Kidney tubule cell (primary cell): ENCODE results near the gene PCDHAC1.
"Not testable (repeated sequence)": the region's sequence is repeated elsewhere in the genome, so short reads cannot be mapped to it uniquely, and the experiment has no call there.

Source experiments
- DNase-seq: peaks from one replicate; pipeline ENCODE4 v3.0.0-alpha.2; 2018; ENCODE audit warnings: low spot score

PCDHAC1 gene, protein sequence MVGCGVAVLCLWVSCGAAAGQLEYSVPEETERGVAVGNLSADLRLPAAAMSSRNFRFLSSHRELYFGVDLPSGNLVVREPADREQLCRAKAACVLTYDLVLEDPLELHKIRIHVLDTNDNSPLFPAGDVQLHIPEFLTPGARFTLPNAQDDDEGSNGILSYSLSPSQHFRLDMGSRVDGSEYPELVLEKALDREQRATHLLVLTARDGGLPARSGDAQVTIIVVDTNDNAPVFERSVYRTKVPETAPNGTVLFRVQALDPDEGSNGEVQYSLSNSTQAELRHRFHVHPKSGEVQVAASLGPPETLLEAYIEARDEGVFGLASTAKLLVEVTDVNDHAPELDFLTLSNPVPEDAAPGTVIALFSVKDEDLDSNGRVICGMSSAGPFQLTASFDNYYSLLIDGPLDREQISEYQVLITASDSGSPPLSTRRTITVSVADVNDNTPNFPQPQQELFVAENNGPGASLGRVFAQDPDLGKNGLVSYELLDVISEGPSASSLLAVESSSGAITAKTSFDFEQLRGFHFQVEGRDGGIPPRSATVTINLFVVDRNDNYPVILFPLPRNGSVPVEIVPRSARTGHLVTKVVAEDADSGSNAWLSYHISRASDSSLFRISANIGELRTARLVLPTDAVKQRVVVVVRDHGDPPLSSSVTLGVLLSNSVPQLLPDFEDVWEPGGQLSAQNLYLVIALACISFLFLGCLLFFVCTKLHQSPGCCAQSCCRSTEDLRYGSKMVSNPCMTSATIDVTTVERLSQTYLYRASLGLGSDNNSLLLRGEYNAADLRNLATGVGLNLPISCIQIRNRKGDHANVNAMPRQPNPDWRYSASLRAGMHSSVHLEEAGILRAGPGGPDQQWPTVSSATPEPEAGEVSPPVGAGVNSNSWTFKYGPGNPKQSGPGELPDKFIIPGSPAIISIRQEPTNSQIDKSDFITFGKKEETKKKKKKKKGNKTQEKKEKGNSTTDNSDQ

GRCh38 chr5:140925806-140926442 lies at the start of gene PCDHAC1:
Gene PCDHAC1 (plus strand): TSS chr5:140926299. CDS start chr5:140926893, 594 bp downstream.
- DNase-seq, result peak; percentile 4

GRCh38 chr5:140876541-140877261 lies 49.4 kb upstream of the PCDHAC1 start:
- not testable (repeated sequence) for DNase-seq

- no peak for DNase-seq
Observed at GRCh38 chr5:140877262-140877581, 48.9 kb upstream of the PCDHAC1 start.

DNA sequence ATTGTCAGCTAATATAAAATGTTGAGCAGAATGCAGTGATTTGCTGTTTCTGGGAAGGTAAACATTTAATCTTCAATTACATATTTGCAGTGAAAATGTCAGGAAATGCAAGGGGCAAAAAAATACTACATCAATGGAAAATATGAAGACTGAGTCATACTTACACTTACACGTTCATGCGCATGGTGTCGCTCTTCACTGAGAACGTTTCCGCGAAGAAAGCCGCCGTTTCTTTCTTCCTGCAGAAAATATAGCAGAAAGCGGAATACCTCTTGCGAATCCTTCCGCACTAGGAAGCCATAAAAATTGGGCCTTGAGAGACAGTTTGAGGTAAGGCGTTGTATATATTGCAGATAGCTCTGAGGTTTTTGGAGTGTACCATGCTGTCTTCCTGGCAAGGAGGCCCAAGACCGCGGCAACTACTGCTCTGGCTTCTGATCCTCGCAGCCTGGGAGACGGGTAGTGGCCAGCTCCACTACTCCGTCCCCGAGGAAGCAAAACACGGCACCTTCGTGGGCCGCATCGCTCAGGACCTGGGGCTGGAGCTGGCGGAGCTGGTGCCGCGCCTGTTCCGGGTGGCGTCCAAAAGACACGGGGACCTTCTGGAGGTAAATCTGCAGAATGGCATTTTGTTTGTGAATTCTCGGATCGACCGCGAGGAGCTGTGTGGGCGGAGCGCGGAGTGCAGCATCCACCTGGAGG lies 44.1 kb upstream of the PCDHAC1 start, which contains the start of gene PCDHA13:
TSS of gene PCDHA13 (plus strand) at position 236 of the 702 bp plus-strand sequence. CDS start at position 381, 145 bp downstream.
- DNase-seq, result peak; percentile 37

- peak; percentile 25 for DNase-seq
Observed at GRCh38 chr5:140882591-140882899, 43.6 kb upstream of the PCDHAC1 start.

- DNase-seq, result no peak
Observed at GRCh38 chr5:140883373-140883772, 42.7 kb upstream of the PCDHAC1 start.

GRCh38 chr5:140883927-140884697 lies 42.0 kb upstream of the PCDHAC1 start:
- no peak for DNase-seq

DNA sequence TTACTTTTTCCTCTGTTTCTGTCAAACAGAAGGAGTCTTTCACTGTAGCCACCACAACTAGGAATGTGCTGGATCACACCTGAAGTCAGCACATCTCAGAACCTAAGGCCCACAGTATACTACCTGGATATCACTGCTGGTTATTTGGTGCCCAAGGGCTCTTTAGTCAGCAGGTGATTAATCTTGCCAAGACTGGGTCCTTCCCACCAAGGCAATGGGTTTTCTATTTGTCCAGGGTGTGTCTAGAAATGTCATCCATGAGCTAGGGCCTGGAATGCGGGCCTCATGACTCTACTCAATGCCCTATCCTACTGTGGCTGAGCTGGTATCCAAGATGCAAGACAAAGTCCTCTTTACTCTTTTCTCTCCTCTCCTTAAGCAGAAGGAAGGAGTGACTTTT lies 9.8 kb upstream of the PCDHAC1 start:
- peak; percentile 36 for DNase-seq

- no peak for DNase-seq
Observed at GRCh38 chr5:140923601-140924000, 2.5 kb upstream of the PCDHAC1 start.

DNA sequence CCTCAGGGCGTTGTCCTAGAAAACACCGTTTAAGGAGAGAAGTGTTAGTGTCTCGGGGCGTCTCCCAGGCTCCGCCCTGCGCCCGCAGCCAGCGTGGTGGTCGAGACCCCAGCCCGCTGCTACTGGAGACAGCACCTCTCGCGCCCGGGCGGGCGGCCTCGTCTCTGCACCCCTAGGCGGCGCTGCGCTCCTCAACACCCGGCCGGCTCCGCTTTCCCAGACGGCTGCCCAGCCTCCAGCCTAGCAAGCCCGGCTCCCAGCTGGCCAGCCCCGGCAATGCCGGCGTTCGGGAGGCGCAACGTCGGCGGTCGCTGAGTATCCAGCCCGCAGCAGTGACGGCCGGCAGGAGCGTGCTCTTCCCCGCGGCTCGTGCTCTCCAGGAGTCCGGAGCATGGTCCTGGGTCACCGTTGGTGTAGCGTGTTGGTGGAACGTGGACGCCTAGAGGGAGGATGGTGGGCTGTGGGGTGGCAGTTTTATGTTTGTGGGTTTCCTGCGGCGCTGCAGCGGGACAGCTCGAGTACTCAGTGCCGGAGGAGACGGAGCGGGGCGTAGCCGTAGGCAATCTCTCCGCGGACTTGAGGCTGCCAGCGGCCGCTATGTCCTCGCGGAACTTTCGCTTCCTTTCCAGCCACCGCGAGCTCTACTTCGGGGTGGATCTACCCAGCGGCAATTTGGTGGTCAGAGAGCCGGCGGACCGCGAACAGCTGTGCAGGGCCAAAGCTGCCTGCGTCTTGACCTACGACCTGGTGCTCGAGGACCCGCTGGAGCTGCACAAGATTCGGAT lies 536 bp downstream of the PCDHAC1 start:
- DNase-seq, result peak; percentile 80

- DNase-seq, result no peak
Observed at GRCh38 chr5:140927228-140927573, 1.1 kb downstream of the PCDHAC1 start.

DNA sequence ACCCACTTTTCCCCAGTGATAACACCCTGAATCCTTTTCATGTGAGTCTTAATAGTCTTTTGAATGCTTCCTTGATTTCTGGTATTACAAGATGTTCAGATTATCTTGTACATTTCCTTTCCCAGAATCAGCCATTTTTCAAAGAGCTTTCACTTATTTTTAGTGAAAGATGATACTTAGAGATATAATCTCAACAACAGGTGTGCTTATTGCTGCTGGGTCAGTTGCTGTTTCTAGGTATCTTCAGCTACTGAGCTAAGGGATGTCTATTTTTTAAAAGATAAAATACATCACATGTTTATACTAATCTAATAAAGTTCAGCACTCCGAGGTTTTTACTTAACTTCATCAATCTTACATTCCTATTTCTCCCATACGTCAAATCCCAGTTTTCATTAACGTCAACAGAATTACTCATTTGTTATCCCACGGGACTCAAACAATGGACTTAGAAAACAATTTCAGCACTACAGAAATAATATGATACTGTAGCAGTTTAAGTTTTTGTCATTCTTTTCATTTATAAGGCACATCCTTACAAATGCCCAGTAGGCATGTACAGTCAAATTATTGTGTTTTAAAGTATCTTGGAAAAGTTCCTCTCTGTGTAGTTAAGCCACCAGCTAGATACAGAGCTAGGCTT lies 9.0 kb downstream of the PCDHAC1 start:
- DNase-seq, result no peak

- DNase-seq, result no peak
Observed at GRCh38 chr5:140946578-140946977, 20.5 kb downstream of the PCDHAC1 start.

GRCh38 chr5:140951636-140952035 lies 25.5 kb downstream of the PCDHAC1 start:
- no peak for DNase-seq

DNA sequence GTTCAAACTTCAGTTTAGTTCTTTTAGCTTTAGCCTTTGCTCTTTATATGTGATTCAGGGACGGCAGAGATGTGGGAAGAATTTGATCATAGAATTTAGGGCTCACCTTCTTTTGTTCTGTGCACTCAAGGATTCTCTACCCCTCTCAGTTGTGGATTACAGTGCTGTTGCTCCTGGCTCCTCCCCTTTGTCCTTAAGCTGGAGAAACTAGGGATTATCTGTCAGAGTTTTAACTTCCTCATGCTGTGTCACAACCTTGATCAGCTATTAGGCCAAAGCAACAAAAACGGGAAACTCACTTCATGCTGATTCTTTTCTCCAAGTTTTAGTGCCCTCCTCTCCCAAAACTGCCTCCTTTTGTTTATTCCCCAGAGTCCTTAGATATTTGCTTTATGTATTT lies 27.1 kb downstream of the PCDHAC1 start:
- no peak for DNase-seq

DNA sequence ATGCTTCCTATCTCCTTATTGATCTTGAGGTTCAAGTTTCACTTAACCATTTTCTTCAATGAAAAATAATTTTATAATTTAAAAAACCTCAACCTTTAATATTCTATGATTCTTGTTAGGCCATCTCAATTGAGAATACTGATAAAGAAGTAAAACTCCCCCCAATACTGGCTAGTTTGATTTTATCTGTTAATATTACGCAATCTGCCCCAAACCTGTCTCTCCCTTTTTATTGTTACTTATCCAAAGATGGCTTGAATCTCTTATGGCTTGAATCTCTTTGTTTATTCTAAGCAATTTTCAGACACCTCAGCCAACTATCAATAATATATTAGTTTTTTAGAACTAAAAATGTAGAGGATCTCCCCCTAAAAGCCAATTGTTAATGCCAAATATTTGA lies 36.1 kb downstream of the PCDHAC1 start:
- no peak for DNase-seq

DNA sequence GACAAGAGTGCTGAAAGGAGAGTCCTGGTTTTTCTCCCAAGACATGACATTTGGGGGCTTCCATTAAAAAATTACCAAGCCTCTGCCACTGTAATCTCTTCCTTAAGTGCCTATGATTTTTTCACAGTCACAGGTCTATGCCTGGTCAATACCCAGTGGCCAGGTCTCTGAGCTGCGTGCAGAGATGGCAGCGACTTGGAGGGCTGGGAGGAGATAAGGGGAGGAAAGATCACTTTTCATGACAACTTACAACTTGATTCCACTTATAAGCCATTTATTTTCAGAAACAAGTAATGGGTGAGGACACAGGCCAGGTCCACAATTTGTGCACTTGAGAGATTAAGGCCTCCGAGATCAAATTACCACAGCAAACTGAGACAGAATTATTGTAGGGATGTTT lies 38.3 kb downstream of the PCDHAC1 start:
- no peak for DNase-seq

DNA sequence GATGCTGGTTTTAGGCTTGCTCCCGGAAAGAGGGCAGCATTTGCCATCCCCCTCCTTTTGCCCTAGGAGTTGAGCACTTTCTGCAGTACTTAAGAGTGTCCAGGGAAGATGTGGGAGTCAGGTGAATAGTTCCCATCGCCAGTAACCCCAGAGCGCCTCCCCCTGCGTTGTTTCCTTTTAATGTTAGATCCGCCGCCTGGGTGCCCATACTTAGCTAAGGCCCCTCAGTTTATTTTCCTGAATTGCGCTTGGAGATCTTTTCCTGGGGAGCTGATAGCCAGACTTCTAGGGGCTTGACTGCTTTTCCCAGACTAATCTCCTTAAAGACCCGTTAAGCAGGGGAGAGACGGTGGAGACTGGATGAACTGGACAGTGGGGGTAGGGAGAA lies 39.8 kb downstream of the PCDHAC1 start:
- DNase-seq, result peak; percentile 9
